ENCODE data around the gene L1CAM. TPM values are rescaled to one million over a fixed set of nuclear protein-coding genes. Genes with fewer than 3 reads are reported as not detected.

The L1CAM gene
- total and polyA plus RNA-seq, 9 of the 15 experiments (the other 6 are each of a cell fraction or from before 2014, with no cell fraction given), result 0.09 to 0.86 (median 0.26) TPM; not detected in 3

DNA sequence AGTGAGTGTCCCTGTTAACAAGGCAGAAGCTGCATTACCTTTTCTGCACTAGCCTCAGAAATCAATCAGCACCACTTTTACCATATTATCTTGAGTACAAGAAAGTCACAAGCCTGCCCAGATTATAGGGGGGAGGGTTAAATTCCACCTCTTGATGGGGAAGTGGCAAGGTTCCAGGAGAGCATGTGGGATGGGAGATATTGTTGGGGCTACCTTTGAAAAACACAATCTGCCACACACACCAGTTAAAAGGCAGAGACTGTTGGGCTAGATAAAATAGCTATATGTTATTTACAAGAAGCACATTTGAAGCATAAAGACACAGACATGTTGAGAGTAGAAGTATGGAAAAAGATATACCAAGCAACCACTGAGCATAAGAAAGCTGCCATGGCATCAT is 11.9 kb upstream of the L1CAM start (continued):
- no peak for TF ChIP-seq C11orf30 (IDR thresholded peaks at IDR 0.05; ENCODE audit: low read depth)
- no peak for TF ChIP-seq ZNF347 (CRISPR knock-in tag; IDR thresholded peaks at IDR 0.05; ENCODE audit: low read depth)
- TF ChIP-seq NFE2 (IDR thresholded peaks at IDR 0.05; ENCODE audit: low read depth), result peak; percentile 35
- no peak for TF ChIP-seq HDAC8 (tag; IDR thresholded peaks at IDR 0.05)
- TF ChIP-seq, protein P1, sequence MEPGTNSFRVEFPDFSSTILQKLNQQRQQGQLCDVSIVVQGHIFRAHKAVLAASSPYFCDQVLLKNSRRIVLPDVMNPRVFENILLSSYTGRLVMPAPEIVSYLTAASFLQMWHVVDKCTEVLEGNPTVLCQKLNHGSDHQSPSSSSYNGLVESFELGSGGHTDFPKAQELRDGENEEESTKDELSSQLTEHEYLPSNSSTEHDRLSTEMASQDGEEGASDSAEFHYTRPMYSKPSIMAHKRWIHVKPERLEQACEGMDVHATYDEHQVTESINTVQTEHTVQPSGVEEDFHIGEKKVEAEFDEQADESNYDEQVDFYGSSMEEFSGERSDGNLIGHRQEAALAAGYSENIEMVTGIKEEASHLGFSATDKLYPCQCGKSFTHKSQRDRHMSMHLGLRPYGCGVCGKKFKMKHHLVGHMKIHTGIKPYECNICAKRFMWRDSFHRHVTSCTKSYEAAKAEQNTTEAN (CRISPR knock-in tag; IDR thresholded peaks at IDR 0.05), result no peak
- TF ChIP-seq ZKSCAN8 (CRISPR knock-in tag; IDR thresholded peaks at IDR 0.05), result peak; percentile 83
- no peak for TF ChIP-seq HOXB6 (CRISPR knock-in tag; IDR thresholded peaks at IDR 0.05; ENCODE audit: borderline replicate concordance)
- TF ChIP-seq RFX7 (CRISPR knock-in tag; IDR thresholded peaks at IDR 0.05), result no peak
- TF ChIP-seq NFIX (CRISPR knock-in tag; IDR thresholded peaks at IDR 0.05; ENCODE audit: low read depth), result no peak
- no peak for TF ChIP-seq XRCC3 (IDR thresholded peaks at IDR 0.05)
- no peak for TF ChIP-seq CHCHD3 (CRISPR knock-in tag; IDR thresholded peaks at IDR 0.05)
- TF ChIP-seq, protein P2, sequence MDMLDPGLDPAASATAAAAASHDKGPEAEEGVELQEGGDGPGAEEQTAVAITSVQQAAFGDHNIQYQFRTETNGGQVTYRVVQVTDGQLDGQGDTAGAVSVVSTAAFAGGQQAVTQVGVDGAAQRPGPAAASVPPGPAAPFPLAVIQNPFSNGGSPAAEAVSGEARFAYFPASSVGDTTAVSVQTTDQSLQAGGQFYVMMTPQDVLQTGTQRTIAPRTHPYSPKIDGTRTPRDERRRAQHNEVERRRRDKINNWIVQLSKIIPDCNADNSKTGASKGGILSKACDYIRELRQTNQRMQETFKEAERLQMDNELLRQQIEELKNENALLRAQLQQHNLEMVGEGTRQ (CRISPR knock-in tag; IDR thresholded peaks at IDR 0.05), result no peak
- no peak for TF ChIP-seq ZNF79 (CRISPR knock-in tag; IDR thresholded peaks at IDR 0.05; ENCODE audit: low read depth)
- TF ChIP-seq SRSF9 (IDR thresholded peaks at IDR 0.05; ENCODE audit: borderline replicate concordance, low read depth, low read length), result no peak
- TF ChIP-seq SREBF2 (CRISPR knock-in tag; IDR thresholded peaks at IDR 0.05), result no peak
- TF ChIP-seq TAL1 (IDR thresholded peaks at IDR 0.05), result peak; percentile 100
- TF ChIP-seq, protein P3, sequence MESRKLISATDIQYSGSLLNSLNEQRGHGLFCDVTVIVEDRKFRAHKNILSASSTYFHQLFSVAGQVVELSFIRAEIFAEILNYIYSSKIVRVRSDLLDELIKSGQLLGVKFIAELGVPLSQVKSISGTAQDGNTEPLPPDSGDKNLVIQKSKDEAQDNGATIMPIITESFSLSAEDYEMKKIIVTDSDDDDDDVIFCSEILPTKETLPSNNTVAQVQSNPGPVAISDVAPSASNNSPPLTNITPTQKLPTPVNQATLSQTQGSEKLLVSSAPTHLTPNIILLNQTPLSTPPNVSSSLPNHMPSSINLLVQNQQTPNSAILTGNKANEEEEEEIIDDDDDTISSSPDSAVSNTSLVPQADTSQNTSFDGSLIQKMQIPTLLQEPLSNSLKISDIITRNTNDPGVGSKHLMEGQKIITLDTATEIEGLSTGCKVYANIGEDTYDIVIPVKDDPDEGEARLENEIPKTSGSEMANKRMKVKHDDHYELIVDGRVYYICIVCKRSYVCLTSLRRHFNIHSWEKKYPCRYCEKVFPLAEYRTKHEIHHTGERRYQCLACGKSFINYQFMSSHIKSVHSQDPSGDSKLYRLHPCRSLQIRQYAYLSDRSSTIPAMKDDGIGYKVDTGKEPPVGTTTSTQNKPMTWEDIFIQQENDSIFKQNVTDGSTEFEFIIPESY (CRISPR knock-in tag; IDR thresholded peaks at IDR 0.05), result peak; percentile 30; the same call in 1 of the 2 replicates
- TF ChIP-seq HIVEP1 (CRISPR knock-in tag; IDR thresholded peaks at IDR 0.05), result no peak
- no peak for TF ChIP-seq ZSCAN29 (IDR thresholded peaks at IDR 0.05)
- TF ChIP-seq MCM5 (IDR thresholded peaks at IDR 0.05; ENCODE audit: low read depth), result no peak
- TF ChIP-seq NFATC3 (IDR thresholded peaks at IDR 0.05), result 0 out of 2 replicates have a peak, but pooled peaks have one; percentile 77
- TF ChIP-seq, protein P4, sequence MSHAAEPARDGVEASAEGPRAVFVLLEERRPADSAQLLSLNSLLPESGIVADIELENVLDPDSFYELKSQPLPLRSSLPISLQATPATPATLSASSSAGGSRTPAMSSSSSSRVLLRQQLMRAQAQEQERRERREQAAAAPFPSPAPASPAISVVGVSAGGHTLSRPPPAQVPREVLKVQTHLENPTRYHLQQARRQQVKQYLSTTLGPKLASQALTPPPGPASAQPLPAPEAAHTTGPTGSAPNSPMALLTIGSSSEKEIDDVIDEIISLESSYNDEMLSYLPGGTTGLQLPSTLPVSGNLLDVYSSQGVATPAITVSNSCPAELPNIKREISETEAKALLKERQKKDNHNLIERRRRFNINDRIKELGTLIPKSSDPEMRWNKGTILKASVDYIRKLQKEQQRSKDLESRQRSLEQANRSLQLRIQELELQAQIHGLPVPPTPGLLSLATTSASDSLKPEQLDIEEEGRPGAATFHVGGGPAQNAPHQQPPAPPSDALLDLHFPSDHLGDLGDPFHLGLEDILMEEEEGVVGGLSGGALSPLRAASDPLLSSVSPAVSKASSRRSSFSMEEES (CRISPR knock-in tag; IDR thresholded peaks at IDR 0.05), result 0 out of 2 replicates have a peak, but pooled peaks have one; percentile 16
- TF ChIP-seq ZNF695 (CRISPR knock-in tag; IDR thresholded peaks at IDR 0.05), result no peak
- TF ChIP-seq SMARCB1 (IDR thresholded peaks at IDR 0.05; ENCODE audit: insufficient read length, low read depth), result no peak
- TF ChIP-seq CBFA2T2 (conservative IDR thresholded peaks at IDR 0.05), result peak; percentile 99
- TF ChIP-seq TCFL5 (CRISPR knock-in tag; conservative IDR thresholded peaks at IDR 0.05), result peak; percentile 40; the same call in 1 of the 2 replicates
- no peak for TF ChIP-seq ZNF778 (CRISPR knock-in tag; IDR thresholded peaks at IDR 0.05)

Data from K562 (cell line).